Ishikawa (cell line): ENCODE measurements around the gene HTT.

Experiments
- CEBPB ChIP-seq: IDR thresholded peaks from 2 replicates; pipeline ENCODE4 v1.6.1; 2012
- CREB1 ChIP-seq: IDR thresholded peaks from 2 replicates; pipeline ENCODE4 v1.6.1; 2012; ENCODE audit warnings: low read depth
- EGR1 ChIP-seq: IDR thresholded peaks from 2 replicates; pipeline ENCODE4 v1.6.1; 2012
- EP300 ChIP-seq: IDR thresholded peaks from 2 replicates; pipeline ENCODE4 v1.6.1; 2012; ENCODE audit warnings: borderline replicate concordance
- FOXM1 ChIP-seq: IDR thresholded peaks from 2 replicates; pipeline ENCODE4 v1.6.1; 2012; ENCODE audit warnings: low read depth, borderline replicate concordance
- NFIC ChIP-seq: IDR thresholded peaks from 2 replicates; pipeline ENCODE4 v1.6.1; 2012
- RAD21 ChIP-seq: IDR thresholded peaks from 2 replicates; pipeline ENCODE4 v1.6.1; 2012; ENCODE audit warnings: low read depth
- TAF1 ChIP-seq: IDR thresholded peaks from 2 replicates; pipeline ENCODE4 v1.6.1; 2012; ENCODE audit warnings: low read depth, mild to moderate bottlenecking
- TCF12 ChIP-seq: IDR thresholded peaks from 2 replicates; pipeline ENCODE4 v1.6.1; 2012; ENCODE audit warnings: low read depth
- TEAD4 ChIP-seq: IDR thresholded peaks from 2 replicates; pipeline ENCODE4 v1.6.1; 2012
- YY1 ChIP-seq: IDR thresholded peaks from 2 replicates; pipeline ENCODE4 v1.6.1; 2012; ENCODE audit warnings: low read depth
- ZBTB7A ChIP-seq: IDR thresholded peaks from 2 replicates; pipeline ENCODE4 v1.6.1; 2012; ENCODE audit warnings: low read depth
- TF ChIP-seq, protein P1 (sequence below): IDR thresholded peaks from 2 replicates; pipeline ENCODE4 v1.6.1; 2012
- TF ChIP-seq, protein P2 (sequence below): IDR thresholded peaks from 2 replicates; pipeline ENCODE4 v1.6.1; 2012
- TF ChIP-seq, protein P3 (sequence below): IDR thresholded peaks from 2 replicates; pipeline ENCODE4 v1.6.1; 2012; ENCODE audit warnings: low read depth, mild to moderate bottlenecking

Gene HTT

DNA sequence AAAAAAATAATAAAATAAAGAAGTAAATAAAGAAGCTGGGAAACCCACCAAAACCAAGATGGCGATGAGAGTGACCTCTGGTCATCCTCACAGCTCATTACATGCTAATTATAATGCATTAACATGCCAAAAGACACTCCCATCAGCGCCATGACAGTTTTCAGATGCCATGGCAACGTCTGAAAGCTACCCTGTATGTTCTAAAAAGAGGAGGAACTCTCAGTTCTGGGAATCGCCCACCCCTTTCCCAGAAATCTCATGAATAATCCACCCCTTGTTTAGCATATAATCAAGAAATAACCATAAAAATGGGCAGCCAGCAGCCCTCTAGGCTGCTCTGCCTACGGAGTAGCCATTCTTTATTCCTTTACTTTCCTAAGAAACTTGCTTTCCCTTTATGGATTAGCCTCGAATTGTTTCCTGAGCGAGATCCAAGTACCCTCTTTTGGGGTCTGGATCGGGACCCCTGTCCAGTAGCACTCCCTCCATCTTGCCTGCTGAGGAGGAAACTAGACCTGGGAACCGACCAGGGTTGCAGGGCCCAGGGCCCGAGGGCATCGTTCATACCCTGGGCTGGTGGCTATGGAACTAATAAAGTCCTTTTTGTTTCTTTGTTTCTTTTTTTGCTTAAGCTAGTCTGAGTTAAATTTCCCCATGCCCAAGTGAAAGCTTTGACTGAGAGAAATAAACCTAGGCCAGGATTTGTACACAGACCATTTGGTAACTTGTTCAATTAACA is 31.0 kb upstream of the HTT start:
- TF ChIP-seq TCF12 (no peak), TEAD4 (no peak), RAD21 (no peak), FOXM1 (no peak), NFIC (no peak), TAF1 (no peak)
- TF ChIP-seq, protein P1, sequence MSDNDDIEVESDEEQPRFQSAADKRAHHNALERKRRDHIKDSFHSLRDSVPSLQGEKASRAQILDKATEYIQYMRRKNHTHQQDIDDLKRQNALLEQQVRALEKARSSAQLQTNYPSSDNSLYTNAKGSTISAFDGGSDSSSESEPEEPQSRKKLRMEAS = no peak
- TF ChIP-seq, protein P2, sequence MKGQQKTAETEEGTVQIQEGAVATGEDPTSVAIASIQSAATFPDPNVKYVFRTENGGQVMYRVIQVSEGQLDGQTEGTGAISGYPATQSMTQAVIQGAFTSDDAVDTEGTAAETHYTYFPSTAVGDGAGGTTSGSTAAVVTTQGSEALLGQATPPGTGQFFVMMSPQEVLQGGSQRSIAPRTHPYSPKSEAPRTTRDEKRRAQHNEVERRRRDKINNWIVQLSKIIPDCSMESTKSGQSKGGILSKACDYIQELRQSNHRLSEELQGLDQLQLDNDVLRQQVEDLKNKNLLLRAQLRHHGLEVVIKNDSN = no peak

DNA sequence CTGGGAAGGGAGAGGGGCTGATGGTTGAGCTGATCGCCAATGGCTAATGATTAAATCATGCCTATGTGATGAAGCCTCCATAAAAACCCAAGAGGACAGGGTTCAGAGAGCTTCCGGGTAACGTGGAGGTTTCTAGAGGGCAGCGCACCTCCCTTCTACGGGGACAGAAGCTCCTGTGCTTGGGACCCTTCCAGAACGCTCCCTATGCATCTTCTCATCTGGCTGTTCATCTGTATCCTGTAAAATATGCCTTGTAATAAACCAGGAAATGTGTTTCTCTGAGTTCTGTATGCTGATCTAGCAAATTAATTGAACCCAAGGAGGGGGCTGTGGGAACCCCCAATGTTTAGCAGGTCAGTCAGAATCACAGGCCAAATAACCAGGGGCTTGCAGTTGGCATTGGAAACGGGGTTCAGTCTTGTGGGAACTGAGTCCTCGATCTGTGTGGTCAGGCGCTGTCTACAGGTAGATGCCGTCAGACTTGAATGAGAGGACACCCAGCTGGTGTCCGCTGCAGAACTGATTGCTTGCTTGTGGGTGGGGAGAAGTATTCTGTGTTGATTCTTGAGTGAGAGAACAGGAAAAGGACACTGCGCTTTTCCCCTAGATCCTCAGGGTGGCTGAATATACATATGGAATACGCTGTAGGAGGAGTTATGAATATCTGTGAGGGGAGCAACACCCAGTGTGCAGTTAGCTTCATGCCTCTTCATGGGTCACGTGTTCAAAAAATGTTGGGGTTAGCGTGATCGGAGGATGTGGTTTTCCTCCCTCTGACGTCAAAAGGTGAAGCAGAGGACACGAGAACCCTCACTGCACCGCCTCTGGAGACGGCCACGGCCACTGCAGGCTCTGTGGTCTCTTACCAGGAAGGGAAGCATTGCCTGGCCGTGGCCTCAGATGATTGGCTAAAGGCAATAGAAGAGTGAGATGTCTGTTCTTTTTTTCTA is 29.3 kb upstream of the HTT start:
- TF ChIP-seq CREB1 = no peak
- TF ChIP-seq, protein P3, sequence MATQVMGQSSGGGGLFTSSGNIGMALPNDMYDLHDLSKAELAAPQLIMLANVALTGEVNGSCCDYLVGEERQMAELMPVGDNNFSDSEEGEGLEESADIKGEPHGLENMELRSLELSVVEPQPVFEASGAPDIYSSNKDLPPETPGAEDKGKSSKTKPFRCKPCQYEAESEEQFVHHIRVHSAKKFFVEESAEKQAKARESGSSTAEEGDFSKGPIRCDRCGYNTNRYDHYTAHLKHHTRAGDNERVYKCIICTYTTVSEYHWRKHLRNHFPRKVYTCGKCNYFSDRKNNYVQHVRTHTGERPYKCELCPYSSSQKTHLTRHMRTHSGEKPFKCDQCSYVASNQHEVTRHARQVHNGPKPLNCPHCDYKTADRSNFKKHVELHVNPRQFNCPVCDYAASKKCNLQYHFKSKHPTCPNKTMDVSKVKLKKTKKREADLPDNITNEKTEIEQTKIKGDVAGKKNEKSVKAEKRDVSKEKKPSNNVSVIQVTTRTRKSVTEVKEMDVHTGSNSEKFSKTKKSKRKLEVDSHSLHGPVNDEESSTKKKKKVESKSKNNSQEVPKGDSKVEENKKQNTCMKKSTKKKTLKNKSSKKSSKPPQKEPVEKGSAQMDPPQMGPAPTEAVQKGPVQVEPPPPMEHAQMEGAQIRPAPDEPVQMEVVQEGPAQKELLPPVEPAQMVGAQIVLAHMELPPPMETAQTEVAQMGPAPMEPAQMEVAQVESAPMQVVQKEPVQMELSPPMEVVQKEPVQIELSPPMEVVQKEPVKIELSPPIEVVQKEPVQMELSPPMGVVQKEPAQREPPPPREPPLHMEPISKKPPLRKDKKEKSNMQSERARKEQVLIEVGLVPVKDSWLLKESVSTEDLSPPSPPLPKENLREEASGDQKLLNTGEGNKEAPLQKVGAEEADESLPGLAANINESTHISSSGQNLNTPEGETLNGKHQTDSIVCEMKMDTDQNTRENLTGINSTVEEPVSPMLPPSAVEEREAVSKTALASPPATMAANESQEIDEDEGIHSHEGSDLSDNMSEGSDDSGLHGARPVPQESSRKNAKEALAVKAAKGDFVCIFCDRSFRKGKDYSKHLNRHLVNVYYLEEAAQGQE = no peak

DNA sequence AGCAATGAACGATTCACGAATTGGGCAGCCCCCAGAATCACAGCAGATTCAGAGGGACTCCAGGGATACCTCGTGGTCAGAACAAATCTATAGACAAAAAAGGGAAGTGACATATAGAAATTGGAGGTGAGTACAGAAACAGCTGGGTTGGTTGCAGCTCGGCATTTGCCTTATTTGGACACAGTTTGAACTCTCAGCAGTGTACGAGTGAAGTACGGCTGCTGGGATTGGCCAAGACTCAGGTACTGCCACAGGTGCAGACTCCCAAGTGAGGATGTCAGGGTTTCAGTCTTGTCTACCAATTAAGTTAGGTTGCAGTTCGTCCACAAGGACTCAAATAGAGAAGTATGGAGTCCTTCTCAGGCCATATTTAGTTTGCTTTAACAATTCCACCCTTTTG is 28.3 kb upstream of the HTT start:
- no peak for TF ChIP-seq CEBPB
- no peak for TF ChIP-seq RAD21
- TF ChIP-seq EP300 = no peak
- no peak for TF ChIP-seq TCF12
- no peak for TF ChIP-seq EGR1
- TF ChIP-seq TEAD4 = no peak
- TF ChIP-seq, protein P1 = no peak
- no peak for TF ChIP-seq YY1
- no peak for TF ChIP-seq ZBTB7A
- TF ChIP-seq, protein P2 = no peak
- no peak for TF ChIP-seq FOXM1
- no peak for TF ChIP-seq TAF1
- TF ChIP-seq CREB1 = no peak
- TF ChIP-seq, protein P3 = no peak

DNA sequence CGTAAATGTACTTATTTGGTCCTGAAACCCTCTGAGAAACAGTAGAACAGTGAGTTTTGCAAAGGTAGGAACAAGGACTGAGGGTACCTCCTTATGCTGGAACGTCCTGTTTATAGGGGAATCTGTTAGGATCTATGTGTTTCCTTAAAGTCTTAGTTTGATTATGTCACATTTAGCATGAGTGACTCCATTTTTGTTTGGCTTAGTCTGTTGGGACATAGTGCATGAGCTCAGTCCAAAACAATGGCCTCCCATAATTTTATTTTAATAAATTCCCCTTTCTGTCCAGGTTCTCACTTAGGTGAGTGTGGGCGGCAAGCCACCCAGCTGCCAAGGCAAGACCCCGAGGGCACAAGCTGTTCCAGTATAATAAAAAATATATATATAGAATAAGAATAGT is 27.9 kb upstream of the HTT start:
- TF ChIP-seq TAF1 = no peak
- TF ChIP-seq, protein P3 = no peak
- no peak for TF ChIP-seq FOXM1
- no peak for TF ChIP-seq RAD21
- TF ChIP-seq, protein P2 = no peak
- TF ChIP-seq NFIC = no peak
- no peak for TF ChIP-seq TEAD4
- TF ChIP-seq EP300 = no peak
- TF ChIP-seq, protein P1 = no peak
- TF ChIP-seq EGR1 = no peak
- TF ChIP-seq ZBTB7A = no peak
- no peak for TF ChIP-seq CEBPB
